Tibial nerve (tissue), 4 donors: Measurements from ENCODE around the gene POLR3H.

Experiments
- EP300 ChIP-seq, 2 donors: sonication (generic); formaldehyde crosslinking; IDR thresholded peaks; one replicate each; pipeline ENCODE4 v1.6.1; 2017; ENCODE audit warnings: antibody characterized with exemption in 2 of 2, mild to moderate bottlenecking in 1 of 2
- TF ChIP-seq, protein P1 (sequence below), 5 experiments: fragments of 200-600 bp in 3 of 5; fragments of 450-650 bp in 2 of 5; sonication (generic) in 3 of 5; IDR thresholded peaks; one replicate each; pipeline ENCODE4 v1.5.1; 2016 to 2019; ENCODE audit warnings: antibody characterized with exemption in 5 of 5, mild to moderate bottlenecking in 3 of 5, moderate library complexity in 2 of 5

DNA sequence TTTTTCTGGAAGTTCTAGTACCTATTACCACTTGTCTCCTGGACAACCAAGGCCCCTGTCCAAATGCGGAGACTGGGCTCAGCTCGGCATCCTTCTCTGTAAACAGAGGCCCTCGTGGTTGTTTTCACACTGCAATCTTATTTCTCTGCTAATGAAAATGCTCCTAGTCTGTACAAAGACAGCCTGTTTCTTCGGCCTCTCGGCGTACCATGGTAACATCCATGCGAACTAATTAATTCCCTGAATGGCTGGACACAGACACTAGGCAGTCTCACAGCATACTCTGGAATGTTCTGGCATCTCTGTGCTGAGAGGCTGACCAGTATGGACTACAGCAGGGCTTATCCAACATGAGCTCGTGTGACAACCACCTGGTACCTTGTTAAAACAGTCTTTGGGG is 5.7 kb downstream of the POLR3H start:
- TF ChIP-seq, protein P1, sequence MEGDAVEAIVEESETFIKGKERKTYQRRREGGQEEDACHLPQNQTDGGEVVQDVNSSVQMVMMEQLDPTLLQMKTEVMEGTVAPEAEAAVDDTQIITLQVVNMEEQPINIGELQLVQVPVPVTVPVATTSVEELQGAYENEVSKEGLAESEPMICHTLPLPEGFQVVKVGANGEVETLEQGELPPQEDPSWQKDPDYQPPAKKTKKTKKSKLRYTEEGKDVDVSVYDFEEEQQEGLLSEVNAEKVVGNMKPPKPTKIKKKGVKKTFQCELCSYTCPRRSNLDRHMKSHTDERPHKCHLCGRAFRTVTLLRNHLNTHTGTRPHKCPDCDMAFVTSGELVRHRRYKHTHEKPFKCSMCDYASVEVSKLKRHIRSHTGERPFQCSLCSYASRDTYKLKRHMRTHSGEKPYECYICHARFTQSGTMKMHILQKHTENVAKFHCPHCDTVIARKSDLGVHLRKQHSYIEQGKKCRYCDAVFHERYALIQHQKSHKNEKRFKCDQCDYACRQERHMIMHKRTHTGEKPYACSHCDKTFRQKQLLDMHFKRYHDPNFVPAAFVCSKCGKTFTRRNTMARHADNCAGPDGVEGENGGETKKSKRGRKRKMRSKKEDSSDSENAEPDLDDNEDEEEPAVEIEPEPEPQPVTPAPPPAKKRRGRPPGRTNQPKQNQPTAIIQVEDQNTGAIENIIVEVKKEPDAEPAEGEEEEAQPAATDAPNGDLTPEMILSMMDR (IDR thresholded peaks at IDR 0.05), result no peak
- no peak for TF ChIP-seq EP300 (IDR thresholded peaks at IDR 0.05)
